ENCODE measurements around the gene GJB5. TPM values are rescaled to one million over a fixed set of nuclear protein-coding genes. Genes with fewer than 3 reads are reported as not detected.

GJB5 gene
- total RNA-seq, 1 donor from 2014 or later: not detected

- ATAC-seq (ENCODE audit: low read depth) (no peak), DNase-seq (no peak)
- H3K27ac Mint-ChIP-seq: no peak overlapping the region
- H3K4me1 Mint-ChIP-seq: no peaks in the 10 kb centered on the region
- intact Hi-C loops (cut with micrococcal nuclease): no loop called here
- H3K27me3 Mint-ChIP-seq: peaks cover 20% of the 10 kb centered on the region
- H3K9me3 Mint-ChIP-seq: no peaks in the 10 kb centered on the region
- no peak for TF ChIP-seq CTCF (IDR thresholded peaks at IDR 0.05)
- ChIA-PET POLR2A (no interaction called here), CTCF (no interaction called here)
- no peak overlapping the region for H3K4me3 Mint-ChIP-seq
- no peaks in the 10 kb centered on the region for H3K36me3 Mint-ChIP-seq (ENCODE audit: low read depth)
Measured at GRCh38 chr1:34774957-34775356, 20.1 kb downstream of the GJB5 start.

GRCh38 chr1:34776911-34777310 lies 22.1 kb downstream of the GJB5 start:
- no peak for DNase-seq
- Mint-ChIP-seq H3K27ac (no peak overlapping the region), H3K9me3 (no peaks in the 10 kb centered on the region), H3K4me1 (no peaks in the 10 kb centered on the region), H3K27me3 (peaks cover 27% of the 10 kb centered on the region), H3K36me3 (ENCODE audit: low read depth) (no peaks in the 10 kb centered on the region), H3K4me3 (no peak overlapping the region)
- ChIA-PET CTCF (no interaction called here), POLR2A (no interaction called here)
- no peak for TF ChIP-seq CTCF (IDR thresholded peaks at IDR 0.05)
- intact Hi-C loops (cut with micrococcal nuclease): no loop called here
- no peak for ATAC-seq (ENCODE audit: low read depth)

- ATAC-seq (ENCODE audit: low read depth) (no peak), DNase-seq (no peak)
- no peak for TF ChIP-seq CTCF (IDR thresholded peaks at IDR 0.05)
- no peak overlapping the region for H3K4me3 Mint-ChIP-seq
- H3K4me1 Mint-ChIP-seq: no peaks in the 10 kb centered on the region
- ChIA-PET POLR2A (no interaction called here), CTCF (no interaction called here)
- intact Hi-C loops (cut with micrococcal nuclease): no loop called here
- no peaks in the 10 kb centered on the region for H3K9me3 Mint-ChIP-seq
- H3K27me3 Mint-ChIP-seq: peaks cover 33% of the 10 kb centered on the region
- no peaks in the 10 kb centered on the region for H3K36me3 Mint-ChIP-seq (ENCODE audit: low read depth)
- no peak overlapping the region for H3K27ac Mint-ChIP-seq
Measured at GRCh38 chr1:34777519-34778321, 22.9 kb downstream of the GJB5 start.

GRCh38 chr1:34778381-34778780 lies 23.5 kb downstream of the GJB5 start:
- ChIA-PET POLR2A (no interaction called here), CTCF (no interaction called here)
- H3K36me3 Mint-ChIP-seq (ENCODE audit: low read depth): no peaks in the 10 kb centered on the region
- peaks cover 38% of the 10 kb centered on the region for H3K27me3 Mint-ChIP-seq
- H3K9me3 Mint-ChIP-seq: no peaks in the 10 kb centered on the region
- H3K27ac Mint-ChIP-seq: no peak overlapping the region
- intact Hi-C loops (cut with micrococcal nuclease): no loop called here
- DNase-seq: no peak
- no peak overlapping the region for H3K4me3 Mint-ChIP-seq
- no peaks in the 10 kb centered on the region for H3K4me1 Mint-ChIP-seq
- ATAC-seq (ENCODE audit: low read depth): no peak
- no peak for TF ChIP-seq CTCF (IDR thresholded peaks at IDR 0.05)

- TF ChIP-seq CTCF (IDR thresholded peaks at IDR 0.05): no peak
- no peak for ATAC-seq (ENCODE audit: low read depth)
- Mint-ChIP-seq H3K4me3 (no peak overlapping the region), H3K27me3 (peaks cover 42% of the 10 kb centered on the region), H3K4me1 (no peaks in the 10 kb centered on the region), H3K9me3 (no peaks in the 10 kb centered on the region), H3K36me3 (ENCODE audit: low read depth) (no peaks in the 10 kb centered on the region), H3K27ac (no peak overlapping the region)
- no peak for DNase-seq
- POLR2A ChIA-PET: no interaction called here
- CTCF ChIA-PET: no interaction called here
- intact Hi-C loops (cut with micrococcal nuclease): no loop called here
Measured at GRCh38 chr1:34779005-34779404, 24.2 kb downstream of the GJB5 start.

Data from activated B cell treated with CpG ODN at 0.5 μM for 24 hours (primary cell).